HepG2 (cell line): ENCODE results near the gene C1D. TPM values are rescaled to one million over a fixed set of nuclear protein-coding genes. Genes with fewer than 3 reads are reported as not detected.

Source experiments
- ATAC-seq: fragments of 200-7000 bp; cut with Tn5 transposase; 3 replicates; pipeline ENCODE4 v1.9.1; 2020; ENCODE audit warnings: mild to moderate bottlenecking, moderate library complexity
- BruUV-seq: library from RNA; stranded (reverse); fragments of 400-500 nt; replicated peaks from 2 replicates; lab custom pipeline; 2021; lab: Mats Ljungman, UMichigan
- CTCF ChIA-PET: fragments of 300-600 bp; formaldehyde crosslinking; extraction: SDS; loops from one replicate; lab custom pipeline; 2021; ENCODE audit warnings: low total read pairs, inconsistent platforms, low intra/inter-chr PET ratio; lab: Yijun Ruan, JAX
- POLR2A ChIA-PET: fragments of 350-600 bp; sonication (Branson Sonifier 250); formaldehyde crosslinking; loops from one replicate; lab custom pipeline; 2020; ENCODE audit warnings: antibody characterized with exemption, inconsistent platforms; lab: Yijun Ruan, JAX
- DNase-seq: peaks from one replicate; pipeline ENCODE4 v3.0.0-alpha.2; 2015; ENCODE audit warnings: low spot score
- FAIRE-seq: peaks from 3 replicates; lab custom pipeline; 2011; peaks lifted over from hg19 to GRCh38; lab: Jason Lieb, UNC
- H2AFZ ChIP-seq: one replicate; pipeline ENCODE4 v1.6.1; 2011; ENCODE audit warnings: low read length, inconsistent platforms
- H3K27ac ChIP-seq: fragments of 300-600 bp; 3 replicates; pipeline ENCODE4 v1.8.0; 2011; ENCODE audit warnings: mixed run types, mild to moderate bottlenecking, mixed read lengths, low read length, inconsistent platforms; ENCODE audit not compliant: insufficient read depth; ENCODE audit errors: extremely low read length
- H3K27me3 ChIP-seq, 2 experiments: fragments of 200-600 bp in 1 of 2; 2 replicates in 1 of 2; 3 replicates in 1 of 2; pipeline versions ENCODE4 v1.6.0 to v1.8.0; 2011; ENCODE audit warnings: low read length in 2 of 2, mild to moderate bottlenecking in 2 of 2, moderate library complexity in 2 of 2, inconsistent platforms in 1 of 2; ENCODE audit not compliant: insufficient read depth in 2 of 2, control insufficient read depth in 1 of 2
- H3K36me3 ChIP-seq, 2 experiments: fragments of 200-600 bp in 1 of 2; replicated peaks in 1 of 2; 2 replicates in 1 of 2; 3 replicates in 1 of 2; pipeline versions ENCODE4 v1.5.1 to v1.8.0; 2011; ENCODE audit warnings: low read length in 2 of 2, inconsistent platforms in 1 of 2; ENCODE audit not compliant: insufficient read depth in 2 of 2, control insufficient read depth in 1 of 2
- H3K4me1 ChIP-seq: 2 replicates; pipeline ENCODE4 v1.5.1; 2012; ENCODE audit warnings: low read length, inconsistent platforms; ENCODE audit not compliant: insufficient read depth
- H3K4me2 ChIP-seq: 2 replicates; pipeline ENCODE4 v1.6.0; 2011; ENCODE audit warnings: low read depth, low read length, inconsistent platforms
- H3K4me3 ChIP-seq, 3 experiments: fragments of 200-600 bp in 1 of 3; sonication (generic), shearing (Covaris generic) in 1 of 3; replicated peaks in 1 of 3; 2 replicates each; pipeline ENCODE4 v1.5.1; 2011 to 2016; ENCODE audit warnings: low read length in 3 of 3, inconsistent platforms in 2 of 3, low read depth in 2 of 3, mild to moderate bottlenecking in 2 of 3, control low read depth in 1 of 3, mixed read lengths in 1 of 3; ENCODE audit not compliant: insufficient read depth in 1 of 3
- H3K79me2 ChIP-seq: one replicate; pipeline ENCODE4 v1.6.1; 2011; ENCODE audit warnings: low read length, inconsistent platforms; ENCODE audit not compliant: insufficient read depth
- H3K9ac ChIP-seq: 2 replicates; pipeline ENCODE4 v1.6.0; 2011; ENCODE audit warnings: mild to moderate bottlenecking, low read depth, low read length, inconsistent platforms; ENCODE audit not compliant: insufficient read depth
- H3K9me3 ChIP-seq: 2 replicates; pipeline ENCODE4 v1.5.1; 2012; ENCODE audit warnings: mild to moderate bottlenecking, low read length
- H4K20me1 ChIP-seq: 2 replicates; pipeline ENCODE4 v1.6.0; 2011; ENCODE audit warnings: inconsistent platforms, mild to moderate bottlenecking, low read length, moderate library complexity; ENCODE audit not compliant: insufficient read depth
- AFF4 ChIP-seq: sonication (generic); formaldehyde crosslinking; IDR thresholded peaks from 2 replicates; pipeline ENCODE4 v1.4.0; 2020; ENCODE audit warnings: missing genetic modification reagents
- CBX1 ChIP-seq: IDR thresholded peaks from one replicate; pipeline ENCODE4 v1.6.1; 2016; ENCODE audit warnings: antibody characterized with exemption, low read depth
- HNRNPK ChIP-seq: fragments of 200-400 bp; formaldehyde crosslinking; IDR thresholded peaks from 2 replicates; pipeline ENCODE4 v1.6.1; 2018; ENCODE audit warnings: low read length, low read depth, moderate library complexity, mild to moderate bottlenecking; ENCODE audit not compliant: poor library complexity, severe bottlenecking
- PCBP2 ChIP-seq: fragments of 200-400 bp; formaldehyde crosslinking; optimal IDR thresholded peaks from 2 replicates; pipeline ENCODE3; 2018; ENCODE audit warnings: low read length, low read depth; ENCODE audit not compliant: poor library complexity, severe bottlenecking
- SETDB1 ChIP-seq: sonication (generic); formaldehyde crosslinking; IDR thresholded peaks from 2 replicates; pipeline ENCODE4 v1.5.1; 2020; ENCODE audit warnings: missing genetic modification reagents, mild to moderate bottlenecking, borderline replicate concordance
- SRSF4 ChIP-seq: fragments of 200-400 bp; formaldehyde crosslinking; IDR thresholded peaks from one replicate; pipeline ENCODE4 v1.6.1; 2018; ENCODE audit warnings: mild to moderate bottlenecking, low read depth, low read length, moderate library complexity; ENCODE audit not compliant: poor library complexity, severe bottlenecking
- SYNCRIP ChIP-seq: fragments of 200-400 bp; formaldehyde crosslinking; IDR thresholded peaks from 2 replicates; pipeline ENCODE4 v1.6.1; 2018; ENCODE audit warnings: mild to moderate bottlenecking, low read depth, low read length; ENCODE audit not compliant: insufficient read depth
- THAP8 ChIP-seq: sonication (generic); formaldehyde crosslinking; IDR thresholded peaks from 2 replicates; pipeline ENCODE4 v1.5.1; 2020; ENCODE audit warnings: missing genetic modification reagents, mild to moderate bottlenecking, borderline replicate concordance
- ZBTB39 ChIP-seq: sonication (generic); formaldehyde crosslinking; IDR thresholded peaks from 2 replicates; pipeline ENCODE4 v1.5.0; 2020; ENCODE audit warnings: missing genetic modification reagents
- ZFP62 ChIP-seq: sonication (generic); formaldehyde crosslinking; IDR thresholded peaks from 2 replicates; pipeline ENCODE4 v1.4.0; 2020; ENCODE audit warnings: missing genetic modification reagents
- ZFP90 ChIP-seq: sonication (generic); formaldehyde crosslinking; IDR thresholded peaks from 2 replicates; pipeline ENCODE4 v1.8.0; 2022; ENCODE audit warnings: missing genetic modification reagents, mild to moderate bottlenecking, inconsistent platforms, borderline replicate concordance
- ZNF3 ChIP-seq: IDR thresholded peaks from 2 replicates; pipeline ENCODE4 v1.7.0; 2017; ENCODE audit warnings: inconsistent platforms
- ZNF362 ChIP-seq: sonication (generic); formaldehyde crosslinking; IDR thresholded peaks from 2 replicates; pipeline ENCODE4 v1.4.0; 2020; ENCODE audit warnings: missing genetic modification reagents, mild to moderate bottlenecking, borderline replicate concordance
- ZNF547 ChIP-seq: sonication (generic); formaldehyde crosslinking; IDR thresholded peaks from 2 replicates; pipeline ENCODE4 v1.5.1; 2020; ENCODE audit warnings: mild to moderate bottlenecking, missing genetic modification reagents
- ZNF781 ChIP-seq: sonication (generic); formaldehyde crosslinking; IDR thresholded peaks from 2 replicates; pipeline ENCODE4 v1.5.1; 2020; ENCODE audit warnings: borderline replicate concordance, mild to moderate bottlenecking, missing genetic modification reagents; ENCODE audit errors: not compliant biosample characterization
- WGBS: methylation state at CpG from one replicate; pipeline ENCODE4 v1.1.6; 2017; ENCODE audit warnings: low lambda C conversion rate; 5-methylcytosine and 5-hydroxymethylcytosine counted together
- in situ Hi-C: cut with HindIII; loops from 2 replicates; pipeline ENCODE4 v1.10.0; 2017; ENCODE audit warnings: low pct_unique_long_range_greater_than_20kb; ENCODE audit not compliant: extremely low pct_ligation_motif_present
- intact Hi-C: fragments of 100-400 bp; cut with micrococcal nuclease; formaldehyde crosslinking; loops from one replicate; pipeline ENCODE4 v1.10.0; 2022; ENCODE audit not compliant: unreplicated experiment
- polyA plus RNA-seq, 8 experiments: library from polyadenylated mRNA; depleted of rRNA in 3 of 8; stranded (reverse) in 7 of 8; unstranded in 1 of 8; fragments of >200 nt; fragmentation: Illumina TruSeq in 4 of 8; extraction: Trizol in 4 of 8; gene quantifications; 2 replicates each; pipeline versions ENCODE4 v1.2.1 to v1.2.3, GENCODE V29; 2011 to 2016; ENCODE audit warnings: low read depth in 4 of 8, missing spikeins in 1 of 8, mixed read lengths in 1 of 8; ENCODE audit not compliant: insufficient read depth in 1 of 8
- total RNA-seq, 5 experiments: library from RNA; depleted of rRNA; stranded (reverse); fragments of >200 nt; fragmentation: Illumina TruSeq; extraction: Trizol; gene quantifications; 2 replicates each; pipeline ENCODE4 v1.2.3, GENCODE V29; 2016; ENCODE audit warnings: low read depth in 1 of 5

Gene C1D
- total and polyA plus RNA-seq, 2 of the 13 experiments (the other 11 are each of a cell fraction or from before 2014, with no cell fraction given): 38.1 to 43.5 TPM

GRCh38 chr2:68059784-68060525 lies 2.8 kb downstream of the C1D start:
- in situ Hi-C loops: no loop called here
- TF ChIP-seq ZNF3: no peak
- no peak for TF ChIP-seq ZFP62
- TF ChIP-seq SETDB1 (CRISPR knock-in tag): no peak
- TF ChIP-seq HNRNPK: no peak
- TF ChIP-seq CBX1: no peak
- TF ChIP-seq AFF4 (CRISPR knock-in tag): no peak
- TF ChIP-seq PCBP2: no peak
- TF ChIP-seq ZNF547 (CRISPR knock-in tag): no peak
- TF ChIP-seq ZNF781 (CRISPR knock-in tag): no peak
- no peak for TF ChIP-seq THAP8 (CRISPR knock-in tag)
- TF ChIP-seq ZBTB39 (CRISPR knock-in tag): no peak
- TF ChIP-seq SRSF4: no peak
- no peak for TF ChIP-seq ZFP90
- no peak for TF ChIP-seq SYNCRIP
- TF ChIP-seq ZNF362 (CRISPR knock-in tag): no peak

More at GRCh38 chr2:68059784-68060525, 2.8 kb downstream of the C1D start:
- H3K4me1 ChIP-seq: peaks cover 38% of the 10 kb centered on the region
- peaks cover 75% of the 10 kb centered on the region for H3K79me2 ChIP-seq
- no peak overlapping the region for H3K9ac ChIP-seq
- ATAC-seq (no peak), DNase-seq (no peak), FAIRE-seq (no peak)
- no TSS peak for BruUV-seq
- no peak overlapping the region; a peak in 1 of 6 replicates for H3K4me3 ChIP-seq
- no peak overlapping the region for H3K4me2 ChIP-seq
- no peaks in the 10 kb centered on the region for H3K9me3 ChIP-seq
- POLR2A ChIA-PET: no interaction called here
- peaks cover 8% of the 10 kb centered on the region; the same call in 1 of the 2 replicates for H4K20me1 ChIP-seq
- intact Hi-C loops: loop anchor here (5.0 kb wide), 1 partner anchor 192 kb away; the partner anchor contains the start of gene PPP3R1
- H3K36me3 ChIP-seq: no peaks in the 10 kb centered on the region
- WGBS: 90% methylated on average over 12 of the region's 12 CpGs
- H2AFZ ChIP-seq: no peak overlapping the region
- CTCF ChIA-PET: no interaction called here
- H3K27me3 ChIP-seq: no peaks in the 10 kb centered on the region; a peak in 1 of 5 replicates
- no peak overlapping the region for H3K27ac ChIP-seq
